Spleen (tissue), 11 donors: ENCODE measurements around the gene RCC2. TPM values are rescaled to one million over a fixed set of nuclear protein-coding genes. Genes with fewer than 3 reads are reported as not detected.

Experiments used
- DNase-seq: peaks from one replicate; pipeline ENCODE4 v3.0.0-alpha.2; 2020
- H3K27ac ChIP-seq, 8 donors: fragments of 200-600 bp; sonication (generic) in 7 of 8; 1 replicate in 4 of 8; 2 replicates in 4 of 8; pipeline versions ENCODE4 v1.5.0 to v1.8.0; 2016 to 2021; ENCODE audit warnings: inconsistent platforms in 4 of 8, mild to moderate bottlenecking in 4 of 8, moderate library complexity in 1 of 8
- H3K27me3 ChIP-seq, 7 donors: fragments of 200-600 bp; sonication (generic) in 6 of 7; replicated peaks in 1 of 7; 1 replicate in 4 of 7; 2 replicates in 3 of 7; pipeline versions ENCODE4 v1.5.0 to v1.8.0; 2016 to 2021; ENCODE audit warnings: inconsistent platforms in 3 of 7, mild to moderate bottlenecking in 1 of 7
- H3K36me3 ChIP-seq, 6 donors: fragments of 200-600 bp; sonication (generic) in 5 of 6; 1 replicate in 4 of 6; 2 replicates in 2 of 6; pipeline versions ENCODE4 v1.5.0 to v1.8.0; 2016 to 2021; ENCODE audit warnings: inconsistent platforms in 2 of 6
- H3K4me1 ChIP-seq, 6 donors: fragments of 200-600 bp; sonication (generic) in 5 of 6; 1 replicate in 3 of 6; 2 replicates in 3 of 6; pipeline versions ENCODE4 v1.5.0 to v1.8.0; 2016 to 2021; ENCODE audit warnings: inconsistent platforms in 3 of 6
- H3K4me3 ChIP-seq, 8 donors: fragments of 200-600 bp; sonication (generic) in 7 of 8; 1 replicate in 4 of 8; 2 replicates in 4 of 8; pipeline versions ENCODE4 v1.5.0 to v1.8.0; 2016 to 2021; ENCODE audit warnings: inconsistent platforms in 4 of 8, mild to moderate bottlenecking in 4 of 8, moderate library complexity in 2 of 8
- H3K9me3 ChIP-seq, 8 donors: fragments of 200-600 bp; sonication (generic) in 7 of 8; 1 replicate in 4 of 8; 2 replicates in 4 of 8; pipeline versions ENCODE4 v1.5.0 to v1.8.0; 2016 to 2021; ENCODE audit warnings: inconsistent platforms in 4 of 8
- CTCF ChIP-seq, 11 experiments: fragments of 200-600 bp in 7 of 11; fragments of 450-650 bp in 4 of 11; sonication (generic) in 4 of 11; IDR thresholded peaks in 8 of 11; conservative IDR thresholded peaks in 3 of 11; 1 replicate in 7 of 11; 2 replicates in 4 of 11; pipeline versions ENCODE4 v1.4.0 to v1.8.0; 2016 to 2021; ENCODE audit warnings: antibody characterized with exemption in 11 of 11, inconsistent platforms in 4 of 11, mild to moderate bottlenecking in 1 of 11
- POLR2A ChIP-seq, 3 donors: fragments of 450-650 bp; IDR thresholded peaks; one replicate each; pipeline ENCODE4 v1.5.1; 2017; ENCODE audit warnings: antibody characterized with exemption in 3 of 3, mild to moderate bottlenecking in 1 of 3
- POLR2AphosphoS5 ChIP-seq, 3 donors: sonication (generic); formaldehyde crosslinking; IDR thresholded peaks; one replicate each; pipeline ENCODE4 v1.5.1; 2017; ENCODE audit warnings: antibody characterized with exemption in 3 of 3
- WGBS, 5 donors: extraction: QIAGEN DNeasy Blood & Tissue Kit in 3 of 5; methylation state at CpG; one replicate each; pipeline versions ENCODE4 v1.1.5 to v1.1.7; 2013 to 2018; 5-methylcytosine and 5-hydroxymethylcytosine counted together
- intact Hi-C: fragments of 100-400 bp; cut with DNase I; formaldehyde crosslinking; loops from one replicate; pipeline ENCODE4 v1.15.0; 2023; ENCODE audit warnings: low total_unique reads
- polyA plus RNA-seq, 3 donors: library from polyadenylated mRNA; stranded (reverse); fragments of 200-250 nt; gene quantifications; one replicate each; pipeline ENCODE4 v1.2.1, GENCODE V29; 2013
- total RNA-seq, 7 donors: library from RNA; depleted of rRNA in 3 of 7; stranded (reverse); fragments of >200 nt in 3 of 7; fragmentation: NEBNext Ultra II Directional in 4 of 7; extraction: Animal tissue kit (Norgen Biotek cat#: 25700) in 4 of 7; gene quantifications; one replicate each; pipeline versions ENCODE4 v1.1.0 to v1.2.1, GENCODE V29; 2016 to 2021
- donor health status: healthy with polysubstance abuse.
- donor health status: DM: no; HTN: no; CAD: no; lungs with moderate emphysema.
- donor health status: DM: no; HTN: no; CAD: no.
- donor health status: Bipolar disorder and iron deficiency.
- donor health status: healthy.
- donor health status: DM: no; HTN: no; CAD: no.
- donor health status: DM: yes; HTN: yes; CAD: no.

Gene RCC2
- total and polyA plus RNA-seq, 10 donors, result 46.2 to 69.1 (median 56.5) TPM

- H3K9me3 ChIP-seq, result no peaks in the 10 kb centered on the region
- H3K4me3 ChIP-seq, result peak overlapping the region; percentile 9 to 97 (median 49)
- H3K27me3 ChIP-seq, result no peaks in the 10 kb centered on the region
- DNase-seq, result no peak
- H3K36me3 ChIP-seq, result peaks cover 0 to 12% (median 0%) of the 10 kb centered on the region in 6 donors
- H3K4me1 ChIP-seq, result peaks cover 17 to 49% (median 35%) of the 10 kb centered on the region in 6 donors
- WGBS, 5 donors, result 57 to 73% (median 65%) methylated on average over 18 of the region's 18 CpGs
- intact Hi-C loops, result no loop called here
- H3K27ac ChIP-seq, result peak overlapping the region in 6 of 8 donors; percentile 49 to 96 (median 92)
- no peak for TF ChIP-seq CTCF (IDR thresholded peaks at IDR 0.05 in 8 of 11, conservative IDR thresholded peaks at IDR 0.05 in 3 of 11)
- TF ChIP-seq POLR2A (IDR thresholded peaks at IDR 0.05), result no peak
Measured at GRCh38 chr1:17440074-17440826, 773 bp upstream of the RCC2 start.

- Histone ChIP-seq H3K36me3 (peaks cover 0 to 28% (median 0%) of the 10 kb centered on the region in 6 donors), H3K9me3 (no peaks in the 10 kb centered on the region), H3K4me1 (peaks cover 25 to 66% (median 50%) of the 10 kb centered on the region in 6 donors), H3K27ac (peak overlapping the region; percentile 75 to 96 (median 89)), H3K4me3 (peak overlapping the region; percentile 66 to 97 (median 86)), H3K27me3 (no peaks in the 10 kb centered on the region)
- peak; percentile 65 to 84 (median 74) for TF ChIP-seq POLR2AphosphoS5 (IDR thresholded peaks at IDR 0.05)
- no peak for TF ChIP-seq CTCF (IDR thresholded peaks at IDR 0.05 in 8 of 11, conservative IDR thresholded peaks at IDR 0.05 in 3 of 11)
- WGBS, 5 donors, result 0 to 1% (median 0%) methylated on average over 71 to 76 of the region's 78 CpGs
- DNase-seq, result peak; percentile 94
- intact Hi-C loops, result no loop called here
Measured at GRCh38 chr1:17438318-17439249, 893 bp downstream of the RCC2 start.

- Histone ChIP-seq H3K4me3 (peak overlapping the region; percentile 66 to 97 (median 86)), H3K27me3 (no peaks in the 10 kb centered on the region), H3K9me3 (no peaks in the 10 kb centered on the region), H3K27ac (peak overlapping the region; percentile 75 to 96 (median 89)), H3K4me1 (peaks cover 25 to 74% (median 57%) of the 10 kb centered on the region in 6 donors), H3K36me3 (peaks cover 0 to 37% (median 0%) of the 10 kb centered on the region in 6 donors)
- intact Hi-C loops, result no loop called here
- TF ChIP-seq POLR2AphosphoS5 (IDR thresholded peaks at IDR 0.05) (peak in 1 of 3 donors; percentile 22), CTCF (IDR thresholded peaks at IDR 0.05 in 8 of 11, conservative IDR thresholded peaks at IDR 0.05 in 3 of 11) (no peak)
- WGBS, 5 donors, result 0 to 1% (median 0%) methylated on average over 20 to 113 of the region's 115 CpGs
- DNase-seq, result peak; percentile 91
Measured at GRCh38 chr1:17437580-17438317, 1.7 kb downstream of the RCC2 start.
